ENCODE data around the gene ICAM3.

- TF ChIP-seq NFRKB (IDR thresholded peaks at IDR 0.05) (no peak), ELF4 (IDR thresholded peaks at IDR 0.05) (no peak), ZNF384 (IDR thresholded peaks at IDR 0.05) (no peak), SP1 (IDR thresholded peaks at IDR 0.05) (no peak), TARDBP (IDR thresholded peaks at IDR 0.05) (no peak), FOXM1 (IDR thresholded peaks at IDR 0.05; ENCODE audit: borderline replicate concordance) (no peak), BHLHE40 (IDR thresholded peaks at IDR 0.05; ENCODE audit: borderline replicate concordance) (no peak), SUZ12 (IDR thresholded peaks at IDR 0.05) (no peak), PKNOX1 (IDR thresholded peaks at IDR 0.05) (no peak), FOXA1 (IDR thresholded peaks at IDR 0.05) (no peak), HDGF (IDR thresholded peaks at IDR 0.05; ENCODE audit: borderline replicate concordance) (no peak)
Observed at GRCh38 chr19:10320602-10321416, 18.6 kb downstream of the ICAM3 start.

Measured in HEK293T (cell line).